Measurements from ENCODE around the gene ILDR2. TPM values are rescaled to one million over a fixed set of nuclear protein-coding genes. Genes with fewer than 3 reads are reported as not detected.
A peak's percentile ranks its signal among the peaks of the same experiment; 100 is the strongest.

Gene ILDR2
- total RNA-seq, 1 donor, result 0.43 TPM

DNA sequence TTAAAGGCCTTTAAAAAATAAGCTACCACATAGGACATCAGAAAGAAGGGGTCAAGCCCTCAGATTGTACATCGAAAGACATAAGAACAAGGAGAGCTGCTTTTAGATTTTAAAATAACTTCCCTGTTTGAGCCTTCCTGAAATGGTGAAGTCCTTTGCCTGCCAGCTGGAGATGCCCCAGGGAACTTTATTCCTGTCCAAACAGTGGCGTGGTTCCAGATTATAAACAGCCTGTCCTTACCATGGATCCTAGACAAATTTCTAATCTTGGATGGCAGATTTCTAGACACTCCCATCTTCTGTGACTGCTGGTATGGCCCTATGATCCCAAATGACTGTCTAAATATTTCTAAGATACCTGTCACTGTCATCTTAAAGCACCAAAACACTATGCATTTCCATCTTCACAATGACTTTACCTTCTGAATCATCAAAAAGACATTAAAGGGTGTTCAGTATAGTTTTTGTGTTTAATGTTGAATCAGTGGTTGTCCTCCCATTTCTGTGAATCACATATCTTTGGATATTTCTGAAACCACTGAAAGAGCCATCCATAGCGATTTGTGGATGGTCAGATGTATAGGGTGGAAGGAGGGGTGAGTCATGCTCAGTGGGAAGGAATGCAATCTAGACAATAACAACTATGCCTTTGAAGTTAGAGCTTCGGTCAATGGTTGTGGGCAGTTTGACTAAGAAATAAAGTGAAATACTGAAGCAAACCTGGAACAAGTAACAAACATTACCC is 23.2 kb downstream of the ILDR2 start:
- H3K4me3 ChIP-seq (ENCODE audit: low read depth, low read length), result no peak overlapping the region
- TF ChIP-seq, protein P1, sequence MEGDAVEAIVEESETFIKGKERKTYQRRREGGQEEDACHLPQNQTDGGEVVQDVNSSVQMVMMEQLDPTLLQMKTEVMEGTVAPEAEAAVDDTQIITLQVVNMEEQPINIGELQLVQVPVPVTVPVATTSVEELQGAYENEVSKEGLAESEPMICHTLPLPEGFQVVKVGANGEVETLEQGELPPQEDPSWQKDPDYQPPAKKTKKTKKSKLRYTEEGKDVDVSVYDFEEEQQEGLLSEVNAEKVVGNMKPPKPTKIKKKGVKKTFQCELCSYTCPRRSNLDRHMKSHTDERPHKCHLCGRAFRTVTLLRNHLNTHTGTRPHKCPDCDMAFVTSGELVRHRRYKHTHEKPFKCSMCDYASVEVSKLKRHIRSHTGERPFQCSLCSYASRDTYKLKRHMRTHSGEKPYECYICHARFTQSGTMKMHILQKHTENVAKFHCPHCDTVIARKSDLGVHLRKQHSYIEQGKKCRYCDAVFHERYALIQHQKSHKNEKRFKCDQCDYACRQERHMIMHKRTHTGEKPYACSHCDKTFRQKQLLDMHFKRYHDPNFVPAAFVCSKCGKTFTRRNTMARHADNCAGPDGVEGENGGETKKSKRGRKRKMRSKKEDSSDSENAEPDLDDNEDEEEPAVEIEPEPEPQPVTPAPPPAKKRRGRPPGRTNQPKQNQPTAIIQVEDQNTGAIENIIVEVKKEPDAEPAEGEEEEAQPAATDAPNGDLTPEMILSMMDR (IDR thresholded peaks at IDR 0.05; ENCODE audit: insufficient read depth, low read depth, low read length), result no peak
- peak; percentile 24 for DNase-seq (ENCODE audit: low read depth)

DNA sequence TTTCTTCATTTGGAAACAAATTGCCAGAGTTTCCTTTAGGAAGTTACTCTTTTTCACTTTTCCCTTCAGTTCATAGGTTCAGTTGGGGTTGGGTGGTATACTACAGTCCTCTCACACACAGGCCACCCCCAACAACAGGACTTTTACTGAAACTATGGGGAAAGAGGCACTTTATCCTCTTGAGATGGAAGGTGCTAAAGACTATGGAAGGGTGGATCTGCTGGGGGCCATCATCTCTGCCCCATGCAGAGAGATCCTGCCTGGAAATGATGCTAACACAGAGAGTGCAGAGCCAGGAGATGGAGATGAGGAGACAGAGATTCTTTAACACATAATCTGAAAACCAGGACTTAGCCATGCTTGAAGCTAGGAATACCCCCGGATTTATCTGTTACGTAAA is 24.3 kb downstream of the ILDR2 start:
- H3K4me3 ChIP-seq (ENCODE audit: low read depth, low read length), result no peak overlapping the region
- no peak for DNase-seq (ENCODE audit: low read depth)
- TF ChIP-seq, protein P1 (IDR thresholded peaks at IDR 0.05; ENCODE audit: insufficient read depth, low read depth, low read length), result no peak

DNA sequence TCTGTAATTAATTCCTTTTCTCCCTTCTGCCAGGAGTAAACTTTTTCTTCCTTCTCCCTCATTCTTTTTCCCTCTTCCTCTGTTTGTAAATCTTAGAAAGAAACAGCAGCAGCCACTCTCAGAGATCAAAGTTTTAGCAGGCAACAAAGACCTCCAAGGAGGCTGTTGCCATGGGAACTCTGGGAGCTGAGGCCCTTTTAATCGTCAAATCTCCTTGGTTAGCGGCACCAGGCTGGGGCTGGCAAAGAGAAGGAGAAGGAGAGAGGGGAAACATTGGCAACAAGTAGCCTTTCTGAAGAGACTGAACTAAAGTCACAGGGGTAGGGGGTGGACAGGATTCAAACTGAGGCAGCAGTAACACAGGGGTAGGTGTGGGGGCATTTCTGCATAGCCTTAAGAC is 25.2 kb downstream of the ILDR2 start:
- TF ChIP-seq, protein P1 (IDR thresholded peaks at IDR 0.05; ENCODE audit: insufficient read depth, low read depth, low read length), result no peak
- no peak for DNase-seq (ENCODE audit: low read depth)
- H3K4me3 ChIP-seq (ENCODE audit: low read depth, low read length), result no peak overlapping the region

DNA sequence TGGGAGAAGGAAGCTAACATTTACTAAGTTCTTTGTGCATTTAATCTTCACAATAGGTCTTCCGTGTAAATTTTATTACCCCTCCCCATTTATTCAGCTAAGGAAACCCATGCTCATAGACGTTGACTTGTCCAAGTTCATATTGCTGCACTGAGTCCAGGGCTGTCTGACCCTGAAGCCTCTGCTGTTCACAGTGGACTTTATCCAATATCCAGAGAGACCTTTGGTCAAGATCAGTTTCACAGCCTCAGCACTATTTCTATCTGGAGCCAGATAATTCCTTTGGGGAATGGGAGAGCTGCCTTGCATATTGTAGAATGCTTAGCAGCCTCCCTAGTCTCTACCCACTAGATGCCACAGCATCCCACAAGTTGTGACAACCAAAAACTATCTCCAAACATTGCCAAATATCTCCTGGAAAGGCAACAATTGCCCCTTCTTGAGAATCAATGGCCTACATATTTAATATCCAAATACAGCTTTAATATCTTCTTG is 26.4 kb downstream of the ILDR2 start:
- no peak overlapping the region for H3K4me3 ChIP-seq (ENCODE audit: low read depth, low read length)
- TF ChIP-seq, protein P1 (IDR thresholded peaks at IDR 0.05; ENCODE audit: insufficient read depth, low read depth, low read length), result no peak
- no peak for DNase-seq (ENCODE audit: low read depth)

DNA sequence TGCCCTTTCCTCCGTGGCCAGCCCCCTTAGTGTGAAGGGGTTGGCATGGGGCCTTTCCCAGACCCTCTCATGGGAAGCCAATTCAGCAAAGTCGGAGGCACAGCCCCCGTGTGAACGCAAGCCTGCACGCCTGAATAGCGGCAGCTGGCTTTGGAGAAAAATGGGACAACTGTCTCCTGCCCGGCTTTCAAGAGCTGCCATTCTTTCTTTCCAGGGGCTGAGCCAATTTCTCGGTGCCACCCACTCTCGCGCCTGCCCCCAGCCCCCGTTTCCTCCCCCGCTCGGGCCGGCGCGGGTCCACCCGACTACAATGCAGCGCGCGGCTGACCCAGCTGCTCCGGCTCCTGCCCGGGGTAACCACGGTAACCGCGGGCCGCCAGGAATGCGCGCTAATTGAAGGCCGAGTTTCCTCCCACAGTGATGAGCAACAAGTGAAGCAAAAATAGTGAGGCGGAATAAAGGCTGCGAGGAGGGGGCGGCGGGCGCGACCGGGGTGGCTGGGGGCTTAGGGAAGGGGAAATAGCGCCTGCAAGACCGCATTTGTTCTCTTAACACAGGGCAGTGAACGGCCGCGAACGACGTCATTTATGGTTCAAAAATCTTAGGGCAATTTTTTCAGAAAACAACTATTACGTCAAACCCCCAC is 27.8 kb downstream of the ILDR2 start:
- DNase-seq (ENCODE audit: low read depth), result peak; percentile 39
- TF ChIP-seq, protein P1 (IDR thresholded peaks at IDR 0.05; ENCODE audit: insufficient read depth, low read depth, low read length), result no peak
- no peak overlapping the region for H3K4me3 ChIP-seq (ENCODE audit: low read depth, low read length)

DNA sequence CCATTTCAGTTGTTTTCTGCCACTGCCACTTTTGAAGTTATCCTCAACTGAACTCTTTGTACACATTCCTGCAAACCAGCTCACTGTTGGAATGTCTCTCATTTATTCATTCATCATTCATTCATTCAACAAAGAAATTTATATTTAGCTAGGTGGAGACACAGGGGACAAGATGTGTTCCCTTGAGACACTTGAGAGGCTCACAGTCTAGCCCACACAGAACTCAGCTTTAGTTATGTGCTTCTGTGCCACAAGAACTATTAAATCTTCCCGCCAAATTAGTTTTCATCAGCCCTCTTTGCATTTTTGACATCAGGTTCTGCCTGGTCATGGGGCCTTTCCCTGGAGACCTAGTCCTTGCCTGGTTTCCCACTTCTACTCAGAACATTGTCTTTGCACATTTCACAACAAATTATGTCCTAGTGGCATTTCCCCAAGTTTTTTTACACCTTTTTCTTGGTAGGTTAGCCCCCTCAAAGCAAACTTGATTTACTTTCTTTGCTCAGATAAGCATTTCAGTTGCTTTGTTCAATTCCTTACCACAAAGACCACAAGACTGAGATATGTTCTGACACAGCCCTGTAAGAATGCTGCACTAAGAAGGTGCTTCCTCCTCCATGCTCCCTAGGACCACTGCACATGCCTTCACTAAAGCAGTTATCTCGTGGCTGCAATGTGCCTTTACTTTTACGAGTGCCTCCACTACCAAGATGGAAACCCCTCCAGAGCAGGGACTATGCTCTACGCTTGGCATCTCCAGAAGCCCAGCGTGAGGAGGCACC is 31.0 kb downstream of the ILDR2 start:
- DNase-seq (ENCODE audit: low read depth), result peak; percentile 27
- TF ChIP-seq, protein P1 (IDR thresholded peaks at IDR 0.05; ENCODE audit: insufficient read depth, low read depth, low read length), result no peak

More for the DNA sequence above, 31.0 kb downstream of the ILDR2 start:
- no peak overlapping the region for H3K4me3 ChIP-seq (ENCODE audit: low read depth, low read length)

All from fibroblast of villous mesenchyme (primary cell).